Measurements from ENCODE around the gene UBXN7.

DNA sequence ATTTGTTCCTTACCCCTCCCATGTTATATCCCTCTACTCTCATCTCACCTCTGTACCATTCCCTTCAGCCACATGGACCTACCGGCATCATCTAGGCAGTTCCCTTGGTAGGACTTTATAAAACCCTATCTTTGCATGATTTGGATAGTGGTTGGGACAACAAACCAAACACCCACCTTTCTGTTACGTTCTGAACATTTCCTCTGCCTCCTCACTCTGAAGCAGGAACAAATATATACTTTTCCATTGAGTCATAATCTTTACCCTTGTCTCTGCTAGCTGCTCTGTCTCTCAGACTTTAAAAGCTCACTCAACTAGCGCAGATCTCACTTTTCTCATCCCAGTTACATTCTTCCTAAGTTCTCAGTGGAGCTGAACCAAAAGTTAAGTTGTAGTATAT is 17.8 kb downstream of the UBXN7 start:
- TF ChIP-seq ZBTB8A (tag by site-specific recombination; IDR thresholded peaks at IDR 0.05) = no peak
- TF ChIP-seq, protein P1, sequence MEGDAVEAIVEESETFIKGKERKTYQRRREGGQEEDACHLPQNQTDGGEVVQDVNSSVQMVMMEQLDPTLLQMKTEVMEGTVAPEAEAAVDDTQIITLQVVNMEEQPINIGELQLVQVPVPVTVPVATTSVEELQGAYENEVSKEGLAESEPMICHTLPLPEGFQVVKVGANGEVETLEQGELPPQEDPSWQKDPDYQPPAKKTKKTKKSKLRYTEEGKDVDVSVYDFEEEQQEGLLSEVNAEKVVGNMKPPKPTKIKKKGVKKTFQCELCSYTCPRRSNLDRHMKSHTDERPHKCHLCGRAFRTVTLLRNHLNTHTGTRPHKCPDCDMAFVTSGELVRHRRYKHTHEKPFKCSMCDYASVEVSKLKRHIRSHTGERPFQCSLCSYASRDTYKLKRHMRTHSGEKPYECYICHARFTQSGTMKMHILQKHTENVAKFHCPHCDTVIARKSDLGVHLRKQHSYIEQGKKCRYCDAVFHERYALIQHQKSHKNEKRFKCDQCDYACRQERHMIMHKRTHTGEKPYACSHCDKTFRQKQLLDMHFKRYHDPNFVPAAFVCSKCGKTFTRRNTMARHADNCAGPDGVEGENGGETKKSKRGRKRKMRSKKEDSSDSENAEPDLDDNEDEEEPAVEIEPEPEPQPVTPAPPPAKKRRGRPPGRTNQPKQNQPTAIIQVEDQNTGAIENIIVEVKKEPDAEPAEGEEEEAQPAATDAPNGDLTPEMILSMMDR (tag by site-specific recombination; IDR thresholded peaks at IDR 0.05) = no peak

Data from HEK293 (cell line).